ENCODE measurements around the gene RBM47.

The RBM47 gene

DNA sequence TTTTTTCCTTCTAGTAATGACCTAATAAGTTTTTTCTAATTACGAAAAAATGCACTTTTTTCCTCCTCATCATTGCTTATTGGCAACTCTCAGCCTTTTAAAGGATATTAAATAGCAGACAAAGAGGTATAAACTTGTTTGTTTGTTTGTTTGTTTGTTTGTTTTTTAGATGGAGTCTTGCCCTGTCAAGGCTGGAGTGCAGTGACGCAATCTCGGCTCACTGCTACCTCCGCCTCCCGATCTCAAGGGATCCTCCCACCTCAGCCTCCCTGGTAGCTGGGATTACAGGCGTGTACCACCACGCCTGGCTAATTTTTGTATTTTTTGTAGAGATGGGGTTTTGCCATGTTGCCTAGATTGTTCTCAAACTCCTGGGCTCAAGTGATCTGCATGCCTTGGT, 6.0 kb downstream of the RBM47 start:
- DNase-seq (ENCODE audit: low spot score) = no peak

DNA sequence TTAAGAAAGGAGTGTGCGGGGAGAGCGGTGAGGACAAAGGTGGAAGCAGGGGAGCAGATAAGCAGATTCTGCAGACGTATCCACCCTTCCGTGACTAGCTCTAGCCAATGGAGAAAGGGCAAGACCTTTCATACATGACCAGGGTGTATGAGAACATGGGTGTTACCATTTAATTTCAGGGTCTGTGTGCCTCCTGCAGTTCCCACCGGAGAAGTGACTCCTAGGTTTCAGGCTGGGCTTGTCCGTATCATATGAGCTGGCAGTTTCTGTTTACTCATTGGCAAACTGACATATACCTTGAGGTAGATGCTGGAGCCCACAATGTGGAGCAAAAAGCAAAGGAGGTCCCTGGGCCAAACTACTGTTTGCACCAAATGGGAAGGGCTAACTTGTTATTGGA, 6.8 kb downstream of the RBM47 start:
- no peak for DNase-seq (ENCODE audit: low spot score)

DNA sequence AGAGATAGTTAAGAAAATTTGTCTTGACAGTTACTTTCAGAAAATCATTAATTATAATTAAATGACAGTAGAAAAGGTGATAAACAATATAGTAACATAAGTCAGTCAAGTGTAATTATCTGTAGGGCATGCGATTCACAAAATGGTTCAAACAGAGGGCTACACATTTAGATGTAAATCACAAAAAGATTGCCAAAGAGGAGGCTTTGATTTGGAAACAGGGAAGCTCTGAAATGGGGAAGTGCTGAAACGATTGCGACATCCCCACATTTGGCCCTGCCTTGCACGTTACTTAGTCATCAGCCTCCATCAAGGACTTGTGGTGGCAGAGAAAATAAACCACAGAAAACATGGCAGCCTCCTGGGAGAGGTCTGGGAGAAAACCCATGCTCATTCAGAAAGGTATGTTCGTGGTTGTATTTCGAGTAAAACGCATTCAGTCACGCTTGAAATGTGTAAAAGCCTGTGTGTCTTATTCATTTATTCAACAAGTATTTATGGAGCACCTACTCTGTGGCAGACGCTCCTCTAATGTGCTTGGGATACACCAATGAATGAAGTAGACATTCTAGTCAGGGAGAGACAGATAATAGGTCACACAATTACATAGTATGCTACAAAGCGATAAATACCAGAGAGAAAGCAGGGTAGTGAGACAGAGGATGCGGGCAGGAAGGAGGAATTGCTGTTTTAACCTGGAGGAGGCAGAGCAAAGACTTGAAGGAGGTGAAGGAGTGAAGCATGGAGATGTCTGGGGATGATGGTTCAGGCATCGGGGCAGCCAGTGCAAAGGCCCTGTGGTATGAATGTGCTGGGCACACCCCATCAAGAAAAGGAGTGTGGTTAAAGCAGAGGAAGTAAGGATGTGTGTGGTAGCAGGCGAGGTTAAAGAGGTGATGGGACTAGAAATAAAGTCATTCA, 7.8 kb downstream of the RBM47 start:
- DNase-seq (ENCODE audit: low spot score) = peak; percentile 78

DNA sequence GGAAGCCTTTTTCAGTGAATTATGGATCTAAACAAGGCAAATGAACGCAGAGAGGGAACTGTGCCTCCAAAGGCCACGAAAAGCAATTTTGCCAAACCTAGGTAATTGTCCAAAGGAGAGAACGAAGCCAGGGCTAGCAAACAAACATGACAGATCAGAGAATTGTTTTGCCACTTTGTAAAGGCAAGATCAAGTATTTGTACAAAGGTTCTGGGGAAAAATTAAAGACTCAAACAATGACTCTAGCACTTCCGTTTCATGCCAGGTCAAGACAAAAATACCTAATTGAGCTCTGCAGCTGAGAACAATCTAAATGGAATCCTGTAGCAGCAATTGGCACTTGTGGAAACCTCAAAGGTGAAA, 8.5 kb downstream of the RBM47 start:
- DNase-seq (ENCODE audit: low spot score) = no peak

DNA sequence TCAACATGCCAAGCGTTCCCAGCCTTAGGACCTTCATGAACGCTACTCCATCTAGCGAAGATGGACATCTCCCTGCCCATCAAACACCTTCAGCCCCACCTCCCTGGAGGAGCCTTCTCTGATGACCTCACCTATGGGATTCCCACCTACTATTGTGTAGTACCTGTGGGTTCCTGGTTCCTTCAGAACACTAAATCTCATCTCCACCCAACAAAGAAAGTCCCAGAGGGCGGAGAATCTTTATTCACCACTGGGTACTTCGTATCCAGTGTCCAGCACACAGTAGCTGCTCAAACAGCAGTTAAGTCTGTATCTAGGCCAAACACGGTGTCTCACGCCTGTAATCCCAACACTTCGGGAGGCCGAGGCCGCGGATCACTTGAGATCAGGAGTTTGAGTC, 10.1 kb downstream of the RBM47 start:
- DNase-seq (ENCODE audit: low spot score) = no peak

DNA sequence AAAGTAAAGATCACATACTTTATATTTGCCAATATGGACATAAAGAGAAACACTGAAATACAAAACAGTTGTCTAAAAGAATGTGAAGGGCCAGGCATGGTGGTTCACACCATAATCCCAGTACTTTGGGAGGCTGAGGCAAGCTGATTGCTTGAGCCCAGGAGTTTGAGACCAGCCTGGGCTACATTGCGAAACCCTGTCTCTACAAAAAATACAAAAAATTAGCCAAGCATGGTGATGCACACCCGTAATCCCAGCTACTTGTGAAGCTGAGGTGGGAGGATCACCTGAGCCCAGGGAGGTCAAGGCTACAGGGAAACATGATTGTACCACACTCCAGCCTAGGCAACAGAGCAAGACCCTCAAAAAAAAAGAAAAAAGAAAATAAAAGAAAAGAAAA, 11.8 kb downstream of the RBM47 start:
- no peak for DNase-seq (ENCODE audit: low spot score)

DNA sequence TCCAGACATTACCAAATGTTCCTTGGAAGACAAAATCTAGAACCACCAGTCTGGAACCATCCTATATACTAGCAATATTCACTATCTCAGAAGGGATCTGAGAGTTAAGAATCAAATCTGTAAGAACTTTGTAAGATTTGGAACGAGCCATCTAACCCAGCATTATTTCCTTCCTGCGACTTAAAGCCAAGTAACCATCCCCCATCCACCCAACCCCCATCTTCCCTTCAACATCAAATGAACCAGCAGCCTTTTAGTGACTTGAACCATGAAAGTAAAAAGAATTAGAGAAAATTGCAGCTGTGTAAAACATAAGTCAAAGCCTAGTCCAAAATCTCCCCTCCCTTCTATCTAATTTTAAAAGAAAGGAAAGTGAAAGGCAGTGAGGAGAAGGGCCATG, 15.6 kb downstream of the RBM47 start:
- no peak for DNase-seq (ENCODE audit: low spot score)

DNA sequence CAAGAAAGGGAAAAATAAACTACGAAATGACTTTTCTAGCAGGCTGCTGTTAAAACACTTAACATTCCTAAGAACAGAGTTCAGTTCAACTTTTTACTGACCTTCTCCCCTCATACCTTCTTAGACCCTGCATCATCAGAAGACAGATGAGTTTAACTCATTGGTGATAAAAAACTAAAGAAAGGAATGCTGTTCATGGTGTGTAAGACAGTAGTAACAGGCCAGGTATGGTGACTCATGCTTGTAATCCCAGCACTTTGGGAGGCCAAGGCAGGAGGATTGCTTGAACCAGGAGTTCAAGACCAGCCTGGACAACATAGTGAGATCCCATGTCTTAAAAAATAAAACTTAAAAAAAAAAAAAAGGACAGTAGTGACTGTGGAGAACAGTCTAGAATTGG, 16.2 kb downstream of the RBM47 start:
- DNase-seq (ENCODE audit: low spot score) = no peak

DNA sequence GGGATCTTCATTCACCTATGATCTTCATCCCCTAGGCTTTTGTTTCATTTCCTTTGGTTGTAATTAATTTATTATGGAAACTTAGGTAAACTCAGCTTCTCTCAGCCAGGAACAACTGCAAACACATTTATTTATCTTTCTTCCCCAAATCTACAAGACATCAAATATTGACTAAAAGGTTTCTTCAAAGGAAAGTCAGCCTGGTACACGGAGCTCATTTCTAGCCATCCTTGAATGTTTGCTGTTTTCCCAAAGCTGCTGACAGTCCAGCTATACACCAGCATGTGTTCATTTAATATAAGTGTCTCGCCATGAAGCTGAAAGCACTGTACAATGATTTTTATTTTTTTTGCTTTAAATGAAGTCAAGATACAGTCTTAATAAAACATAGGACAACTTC, 16.8 kb downstream of the RBM47 start:
- no peak for DNase-seq (ENCODE audit: low spot score)

DNA sequence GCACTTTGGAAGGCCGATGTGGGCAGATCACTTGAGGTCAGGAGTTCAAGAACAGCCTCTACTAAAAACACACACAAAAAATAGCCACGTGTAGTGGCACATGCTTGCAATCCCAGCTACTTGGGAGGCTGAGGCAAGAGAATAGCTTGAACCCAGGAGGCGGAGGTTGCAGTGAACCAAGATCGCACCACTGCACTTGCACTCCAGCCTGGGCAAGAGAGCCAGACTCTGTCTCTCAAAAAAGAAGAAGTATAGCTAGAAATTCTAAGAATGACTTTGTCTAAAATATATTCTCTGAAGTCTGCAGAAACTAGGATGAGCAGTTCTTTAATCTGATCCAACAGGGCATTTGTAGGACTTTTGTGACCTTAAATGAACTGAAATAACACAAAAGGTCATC, 17.4 kb downstream of the RBM47 start:
- DNase-seq (ENCODE audit: low spot score) = no peak

DNA sequence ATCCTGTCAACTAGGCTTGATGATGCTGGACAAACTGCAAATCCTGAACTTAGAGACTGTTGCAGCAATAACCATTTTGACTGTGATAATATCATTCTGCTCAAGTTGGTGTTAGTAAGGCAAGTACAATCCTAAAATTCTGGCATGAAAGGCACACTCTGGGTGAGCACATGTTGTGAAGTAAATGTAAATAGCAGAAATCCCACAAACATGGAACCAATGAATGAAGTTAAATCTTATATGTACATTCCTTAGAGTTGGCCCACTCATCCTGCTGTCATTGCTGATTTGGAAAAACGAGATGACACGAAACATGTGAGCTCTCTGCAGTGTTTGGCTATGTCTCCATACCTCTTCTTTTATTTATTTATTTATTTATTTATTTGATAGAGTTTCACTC, 21.0 kb downstream of the RBM47 start:
- DNase-seq (ENCODE audit: low spot score) = no peak

DNA sequence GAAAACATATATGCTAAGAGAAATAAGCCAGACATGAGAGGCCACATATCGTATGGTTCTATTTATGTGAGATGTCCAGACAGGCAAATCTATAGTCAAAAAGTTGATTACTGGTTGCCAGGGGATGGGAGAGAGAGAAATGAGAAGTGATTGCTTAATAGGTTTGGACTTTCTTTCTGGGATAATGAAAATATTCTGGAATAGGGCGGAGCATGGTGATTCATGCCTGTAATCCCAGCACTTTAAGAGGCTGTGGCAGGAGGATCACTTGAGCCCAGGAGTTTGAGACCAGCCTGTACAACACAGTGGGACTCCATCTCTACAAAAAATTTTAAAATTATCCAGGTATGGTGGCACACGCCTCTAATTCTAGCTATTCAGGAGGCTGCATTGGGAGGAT, 22.4 kb downstream of the RBM47 start:
- no peak for DNase-seq (ENCODE audit: low spot score)

DNA sequence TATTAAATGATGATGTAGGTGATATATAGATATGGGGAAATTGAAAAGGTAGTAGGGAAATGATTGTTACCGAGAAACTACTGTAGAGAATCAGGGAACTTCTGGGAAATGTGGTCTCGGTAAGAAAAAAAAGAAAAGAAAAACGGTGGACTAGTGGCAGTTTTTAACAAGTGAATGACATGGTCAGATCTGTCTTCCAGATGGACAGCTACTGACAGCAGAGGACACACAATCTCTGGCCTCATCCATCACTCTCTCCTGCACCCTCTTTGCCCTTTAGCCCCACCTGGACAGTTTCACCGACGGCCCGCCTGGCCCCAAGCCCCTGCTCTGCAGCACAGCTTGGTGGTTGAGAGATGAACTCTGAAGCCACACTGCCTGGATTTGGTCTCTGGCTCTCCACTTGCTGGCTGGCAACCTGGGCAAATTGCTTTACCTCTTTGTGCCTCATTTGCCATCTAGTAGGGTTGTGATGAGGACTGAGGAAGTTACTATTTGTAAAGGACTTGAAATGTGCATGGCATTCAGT, 23.4 kb downstream of the RBM47 start:
- DNase-seq (ENCODE audit: low spot score) = no peak

DNA sequence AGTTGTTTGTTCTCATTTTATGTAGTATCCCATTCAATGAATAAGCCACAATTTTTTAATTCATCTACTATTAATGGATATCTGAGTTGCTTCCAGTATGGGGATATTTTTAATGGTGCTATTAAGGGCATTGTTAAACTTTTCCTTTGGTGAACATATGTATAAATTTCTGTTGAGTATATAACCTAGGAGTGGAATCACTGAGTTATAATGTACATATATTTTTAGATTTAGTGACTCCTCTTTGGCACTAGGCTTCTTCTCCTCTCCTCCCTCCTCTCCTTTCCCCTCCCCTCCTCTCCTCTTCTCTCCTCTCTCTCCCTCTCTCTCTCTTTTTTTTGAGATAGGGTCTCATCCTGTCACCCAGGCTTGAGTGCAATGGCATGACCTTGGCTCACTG, 26.4 kb downstream of the RBM47 start:
- DNase-seq (ENCODE audit: low spot score) = no peak

DNA sequence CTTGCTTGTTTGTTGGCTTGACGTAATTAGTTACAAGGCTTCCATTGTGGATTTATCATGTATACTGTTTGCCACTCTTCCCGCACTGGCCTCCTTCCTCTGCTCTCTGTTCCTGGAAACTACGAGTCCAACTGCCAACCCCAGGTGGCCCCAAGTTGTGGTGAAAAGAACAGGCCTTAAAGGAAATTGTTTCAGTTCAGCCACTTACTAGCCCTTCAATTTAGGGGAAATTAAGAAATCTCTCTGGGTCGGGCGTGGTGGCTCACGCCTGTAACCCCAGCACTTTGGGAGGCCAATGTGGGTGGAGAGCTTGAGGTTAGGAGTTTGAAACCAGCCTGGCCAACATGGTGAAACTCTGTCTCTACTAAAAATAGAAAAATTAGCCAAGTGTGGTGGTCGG, 28.0 kb downstream of the RBM47 start:
- no peak for DNase-seq (ENCODE audit: low spot score)

DNA sequence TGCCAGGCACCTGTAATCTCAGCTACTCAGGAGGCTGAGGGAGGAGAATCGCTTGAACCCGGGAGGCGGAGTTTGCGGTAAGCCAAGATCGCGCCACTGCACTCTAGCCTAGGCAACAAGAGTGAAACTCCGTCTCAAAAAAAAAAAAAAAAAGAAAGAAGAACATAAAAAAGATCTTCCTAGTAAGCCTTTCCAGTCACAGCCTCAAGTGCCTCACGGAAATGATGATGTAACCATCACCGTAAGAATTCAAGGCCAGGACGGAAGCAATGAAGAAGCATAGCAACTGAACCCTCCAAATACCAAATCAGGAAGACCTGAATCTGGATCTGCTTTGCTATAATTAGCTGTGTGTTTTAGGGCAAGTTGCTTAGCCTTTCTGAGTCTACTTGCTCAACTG, 28.8 kb downstream of the RBM47 start:
- no peak for DNase-seq (ENCODE audit: low spot score)

DNA sequence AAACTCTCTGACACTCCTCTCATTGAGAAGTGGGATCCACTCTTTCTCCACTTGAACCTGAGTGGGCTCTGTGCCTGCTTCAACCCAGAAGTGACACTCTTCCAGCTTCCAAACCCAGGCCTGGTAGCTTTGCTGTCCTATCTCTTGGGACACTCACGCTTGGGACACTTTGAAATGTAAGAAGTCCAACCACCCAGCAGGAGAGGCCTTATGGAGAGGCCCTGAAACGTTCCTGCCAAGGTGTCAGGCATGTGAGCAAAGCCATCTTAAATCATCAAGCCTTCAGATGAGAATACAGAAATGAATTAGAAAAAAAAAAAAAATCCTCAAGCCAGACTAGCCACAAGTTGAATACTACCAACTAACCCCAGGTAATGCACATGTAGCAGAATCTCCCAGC, 30.2 kb downstream of the RBM47 start:
- no peak for DNase-seq (ENCODE audit: low spot score)

DNA sequence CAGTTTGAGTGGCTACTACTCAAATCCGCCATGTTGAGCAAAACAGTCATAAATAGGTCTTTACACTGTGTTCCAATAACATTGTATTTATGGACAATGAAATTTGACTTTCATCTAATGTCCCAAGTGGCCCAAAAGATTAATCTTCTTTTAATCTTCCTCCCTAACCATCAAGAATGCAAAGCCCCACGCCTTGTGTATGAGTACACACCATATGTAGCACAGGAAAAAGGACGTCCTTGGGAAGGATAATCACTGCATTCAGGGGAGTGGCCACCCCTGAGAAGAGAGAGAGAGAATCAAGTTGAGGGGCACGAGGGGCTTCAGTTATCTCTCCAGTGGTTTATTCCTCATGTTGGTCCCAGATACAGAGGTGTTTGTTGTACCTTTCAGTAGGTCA, 33.1 kb downstream of the RBM47 start:
- no peak for DNase-seq (ENCODE audit: low spot score)

DNA sequence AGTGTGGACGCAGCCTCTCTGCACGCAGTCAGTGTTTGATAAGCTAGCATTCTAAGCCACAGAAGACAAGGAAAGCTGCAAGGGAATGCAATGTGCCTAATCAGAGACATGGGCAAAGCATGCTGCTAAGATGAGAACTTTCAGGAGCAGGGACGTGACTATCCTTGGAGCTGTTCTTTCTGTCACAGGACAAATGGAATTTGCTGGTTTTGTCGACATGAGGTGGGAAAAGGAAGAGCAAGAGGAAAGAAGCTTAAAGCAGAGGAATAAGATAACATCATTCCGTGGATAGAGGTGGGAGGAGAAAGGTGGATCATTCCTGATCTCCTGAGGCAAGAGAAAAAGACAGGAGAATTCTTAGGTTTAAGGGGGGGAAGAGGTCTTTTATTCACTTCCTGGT, 33.7 kb downstream of the RBM47 start:
- DNase-seq (ENCODE audit: low spot score) = no peak

DNA sequence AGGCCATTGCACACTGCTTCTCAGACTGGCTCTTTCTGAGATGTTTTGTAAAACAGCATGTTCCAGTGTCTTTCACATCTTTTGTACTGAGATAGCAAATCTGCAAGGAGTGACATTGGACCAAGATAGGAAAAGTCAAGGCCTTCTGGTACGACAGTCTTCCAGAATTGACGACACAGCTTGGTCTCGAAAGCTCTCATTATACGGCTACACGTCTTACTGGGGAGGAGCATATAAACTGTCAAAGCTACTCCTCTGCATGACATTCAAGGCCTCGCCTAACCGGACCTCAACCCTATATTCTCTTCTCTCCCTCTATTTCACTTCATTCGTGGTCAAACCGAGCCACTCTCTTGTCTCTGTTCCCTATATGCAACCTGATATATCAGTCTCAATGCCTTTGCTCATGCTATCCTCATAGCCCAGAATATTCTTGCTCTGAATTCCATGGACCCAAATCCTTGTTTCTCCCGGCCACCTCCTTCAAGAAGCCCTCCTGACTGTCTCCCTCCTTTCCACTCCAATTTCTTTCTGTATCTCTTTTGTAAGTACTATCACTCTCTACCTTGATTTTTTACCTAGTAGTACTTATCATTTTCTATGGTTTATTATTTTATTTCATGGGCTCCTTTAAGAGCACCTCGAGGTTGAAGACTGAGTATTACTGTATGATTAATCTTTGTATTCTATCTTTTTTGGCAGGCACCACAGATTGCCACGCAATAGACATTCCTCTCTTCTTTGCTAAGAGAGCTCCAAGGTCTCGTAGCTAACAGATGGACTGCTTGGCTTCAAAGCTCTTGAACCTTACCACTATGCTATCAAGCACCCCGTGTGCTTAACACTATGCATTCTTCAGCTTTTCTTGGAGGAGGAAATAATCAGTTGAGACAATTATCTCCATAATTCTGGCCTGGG, 35.1 kb downstream of the RBM47 start:
- no peak for DNase-seq (ENCODE audit: low spot score)

DNA sequence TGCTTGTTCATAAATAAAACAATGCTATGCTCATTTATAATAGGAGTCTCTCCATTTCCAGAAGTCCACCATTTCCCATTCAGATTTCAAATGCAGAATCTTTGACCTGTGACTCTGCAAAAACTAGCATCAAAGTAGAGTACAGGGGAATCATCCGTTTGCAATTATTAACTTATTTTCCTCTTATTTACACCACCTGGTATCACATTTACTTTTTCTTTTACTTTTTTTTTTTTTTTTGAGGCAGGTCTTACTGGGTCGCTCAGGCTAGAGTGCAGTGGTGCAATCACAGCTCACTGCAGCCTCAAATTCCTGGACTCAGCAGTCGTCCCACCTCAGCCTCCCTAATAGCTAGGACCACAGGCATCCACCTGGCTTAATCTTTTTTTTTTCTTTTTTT, 37.6 kb downstream of the RBM47 start:
- DNase-seq (ENCODE audit: low spot score) = no peak

DNA sequence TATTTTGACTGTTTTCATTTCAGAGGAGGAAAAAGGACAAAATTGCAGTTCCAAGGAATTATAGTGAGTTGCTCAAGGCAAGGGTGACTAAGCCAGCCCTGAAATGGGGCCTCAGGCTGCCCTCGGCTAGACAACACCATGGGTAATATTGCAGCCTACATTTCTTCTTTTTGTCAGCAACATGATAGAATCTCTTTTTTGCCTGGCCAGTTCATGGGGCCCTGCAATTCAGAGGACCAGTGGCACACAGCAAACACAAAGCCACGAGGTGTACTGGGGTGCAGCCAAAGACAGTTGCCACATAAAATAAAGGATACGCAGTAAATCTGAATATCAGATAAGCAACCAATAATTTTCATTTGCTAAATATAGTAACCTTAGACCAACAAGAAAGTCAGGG, 41.8 kb downstream of the RBM47 start:
- DNase-seq (ENCODE audit: low spot score) = no peak

DNA sequence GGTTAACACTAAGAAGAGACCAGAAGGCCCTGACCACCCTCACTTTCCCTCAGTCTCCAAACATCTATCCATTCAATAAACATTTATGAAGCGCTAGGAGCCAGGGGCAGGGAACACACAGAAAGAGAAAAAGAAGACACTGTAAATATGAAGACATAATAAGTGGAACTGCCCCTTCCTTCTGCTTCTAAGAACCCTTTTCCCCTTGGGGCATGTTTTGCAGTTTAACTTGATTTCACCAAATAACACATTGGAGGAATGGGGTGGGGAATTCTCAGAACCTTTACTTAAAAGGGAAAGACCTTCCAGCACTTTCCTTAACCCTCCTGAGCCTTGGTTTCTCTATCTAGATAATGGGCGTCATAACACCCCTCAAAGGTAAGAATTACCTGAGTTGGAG, 42.3 kb downstream of the RBM47 start:
- DNase-seq (ENCODE audit: low spot score) = no peak

All from NAMALWA (cell line).